T-cell (primary cell): Measurements from ENCODE around the gene ARHGEF16. TPM values are rescaled to one million over a fixed set of nuclear protein-coding genes. Genes with fewer than 3 reads are reported as not detected.

Source experiments
- ATAC-seq, 4 experiments: fragments of 200-7000 bp in 3 of 4; fragments of 150-1000 bp in 1 of 4; cut with Tn5 transposase; replicated peaks in 1 of 4; 1 replicate in 3 of 4; 2 replicates in 1 of 4; pipeline ENCODE4 v1.10.0; 2021; ENCODE audit warnings: moderate library complexity in 3 of 4, mild to moderate bottlenecking in 2 of 4, moderate number of reproducible peaks in 1 of 4
- CTCF ChIA-PET, 2 donors: fragments of 300-600 bp; sonication (Branson Sonifier 250); formaldehyde crosslinking; loops; one replicate each; lab custom pipeline; 2022; ENCODE audit warnings: antibody characterized with exemption in 2 of 2; lab: Charles Lee
- POLR2A ChIA-PET, 2 donors: fragments of 300-600 bp; sonication (Branson Sonifier 250); formaldehyde crosslinking; loops; one replicate each; lab custom pipeline; 2022; ENCODE audit warnings: antibody characterized with exemption in 2 of 2; lab: Charles Lee
- DNase-seq, 35 experiments: peaks; one replicate each; pipeline versions ENCODE4 v3.0.0 to v3.0.0-alpha.2; 2013 to 2023
- H3K27ac ChIP-seq: one replicate; pipeline ENCODE4 v1.5.1; 2013; ENCODE audit warnings: low read length
- H3K27me3 ChIP-seq, 2 experiments: replicated peaks in 1 of 2; 1 replicate in 1 of 2; 2 replicates in 1 of 2; pipeline versions ENCODE4 v1.6.1 to v1.7.0; 2013; ENCODE audit warnings: low read length in 1 of 2, mixed read lengths in 1 of 2; ENCODE audit not compliant: control insufficient read depth in 2 of 2, insufficient read depth in 2 of 2; ENCODE audit errors: extremely low read depth in 1 of 2
- H3K36me3 ChIP-seq, 2 donors: 1 replicate in 1 of 2; 2 replicates in 1 of 2; pipeline versions ENCODE4 v1.6.1 to v1.7.0; 2013; ENCODE audit warnings: low read length in 1 of 2; ENCODE audit not compliant: control insufficient read depth in 2 of 2, insufficient read depth in 1 of 2; ENCODE audit errors: extremely low read depth in 1 of 2
- H3K4me1 ChIP-seq, 2 experiments: 1 replicate in 1 of 2; 2 replicates in 1 of 2; pipeline versions ENCODE4 v1.6.1 to v1.7.0; 2013; ENCODE audit warnings: low read length in 2 of 2, mixed read lengths in 1 of 2; ENCODE audit not compliant: insufficient read depth in 2 of 2, control insufficient read depth in 1 of 2; ENCODE audit errors: extremely low read depth in 1 of 2
- H3K4me3 ChIP-seq, 2 donors: 1 replicate in 1 of 2; 2 replicates in 1 of 2; pipeline versions ENCODE4 v1.5.1 to v1.7.0; 2013; ENCODE audit warnings: mild to moderate bottlenecking in 2 of 2, low read length in 1 of 2, moderate library complexity in 1 of 2; ENCODE audit not compliant: control insufficient read depth in 1 of 2; ENCODE audit errors: extremely low read depth in 1 of 2
- H3K9me3 ChIP-seq: 2 replicates; pipeline ENCODE4 v1.7.0; 2013
- H3K27ac Mint-ChIP-seq, 2 donors: one replicate each; pipeline ENCODE4 v1.8.0; 2020 to 2021; ENCODE audit warnings: mild to moderate bottlenecking in 2 of 2, mixed read lengths in 2 of 2
- H3K27me3 Mint-ChIP-seq, 2 donors: one replicate each; pipeline ENCODE4 v1.8.0; 2021 to 2022; ENCODE audit warnings: mixed read lengths in 2 of 2
- H3K36me3 Mint-ChIP-seq: one replicate; pipeline ENCODE4 v1.8.0; 2021; ENCODE audit warnings: mixed read lengths
- H3K4me1 Mint-ChIP-seq, 3 donors: one replicate each; pipeline ENCODE4 v1.8.0; 2020 to 2022; ENCODE audit warnings: mixed read lengths in 3 of 3, mild to moderate bottlenecking in 1 of 3
- H3K4me3 Mint-ChIP-seq, 3 donors: one replicate each; pipeline ENCODE4 v1.8.0; 2020 to 2022; ENCODE audit warnings: mild to moderate bottlenecking in 3 of 3, mixed read lengths in 3 of 3, moderate library complexity in 3 of 3
- H3K9me3 Mint-ChIP-seq, 3 donors: one replicate each; pipeline ENCODE4 v1.8.0; 2020 to 2022; ENCODE audit warnings: mixed read lengths in 3 of 3
- WGBS: methylation state at CpG from one replicate; pipeline ENCODE4 v1.1.5; 2013; ENCODE audit warnings: missing lambda C conversion rate; ENCODE audit not compliant: insufficient coverage; 5-methylcytosine and 5-hydroxymethylcytosine counted together
- total RNA-seq, 35 experiments: library from RNA in 6 of 35; stranded (reverse) in 6 of 35; fragments of 120-200 nt in 1 of 35; gene quantifications; one replicate each; pipeline versions ENCODE4 v1.2.1 to v1.2.4 and lab custom pipeline; 2013 to 2026

The ARHGEF16 gene
- total RNA-seq, 5 donors from 2014 or later (not counting 1 experiment from before 2014, with no cell fraction given), result 0.22 to 0.44 (median 0.29) TPM; not detected in 1

DNA sequence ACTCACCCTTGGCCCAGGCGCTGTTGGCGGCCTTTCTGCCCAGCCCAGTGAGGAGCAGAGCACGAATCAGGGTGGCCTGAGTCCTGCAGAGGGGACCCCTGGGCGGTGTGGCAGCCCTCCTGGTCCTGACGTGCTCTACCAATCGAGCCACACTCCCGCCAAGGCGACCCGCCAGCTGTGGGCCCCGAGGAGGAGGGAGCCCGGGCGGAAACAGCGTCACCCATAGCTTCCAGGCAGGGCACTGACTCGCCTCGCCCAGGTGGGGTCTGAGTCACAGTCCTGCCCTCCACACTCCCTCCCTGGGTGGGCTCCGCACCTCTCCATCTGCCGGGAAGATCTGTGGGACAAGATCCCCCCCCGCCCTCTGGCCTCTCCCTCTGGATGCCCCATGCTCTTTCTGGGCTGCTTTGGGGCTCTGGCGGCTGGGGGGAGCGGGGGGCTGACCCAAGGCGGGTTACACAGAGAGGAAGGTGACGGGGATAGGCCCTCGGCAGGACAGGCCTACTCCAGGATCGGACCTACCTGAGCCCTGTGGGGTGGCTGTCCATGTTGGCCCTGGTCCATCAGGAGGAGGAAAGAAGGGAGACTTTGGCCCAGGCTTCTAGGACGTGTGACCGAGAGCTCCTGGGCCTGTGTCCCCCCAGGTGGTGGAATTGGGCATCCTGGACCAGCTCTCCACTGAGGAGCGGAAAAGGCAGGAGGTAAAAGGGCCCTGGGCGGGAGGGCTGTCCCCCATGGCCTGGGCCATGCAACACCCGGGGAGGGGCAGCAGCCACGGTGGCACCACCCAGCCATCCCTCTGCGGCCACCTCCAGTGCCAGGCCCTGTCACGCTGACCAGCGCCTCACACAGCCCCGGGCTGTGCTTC, 14.0 kb downstream of the ARHGEF16 start:
- no peaks in the 10 kb centered on the region for H3K9me3 ChIP-seq
- no peak overlapping the region for H3K4me3 ChIP-seq
- Mint-ChIP-seq H3K27me3 (peaks cover 0 to 5% of the 10 kb centered on the region in 2 donors), H3K27ac (no peak overlapping the region), H3K4me1 (peaks cover 0 to 6% (median 3%) of the 10 kb centered on the region in 3 donors), H3K4me3 (no peak overlapping the region), H3K9me3 (no peaks in the 10 kb centered on the region), H3K36me3 (no peaks in the 10 kb centered on the region)
- H3K4me1 ChIP-seq, result no peaks in the 10 kb centered on the region
- 81% methylated on average over 33 of the region's 34 CpGs for WGBS
- no peak for ATAC-seq
- CTCF ChIA-PET, result no interaction called here
- H3K27ac ChIP-seq, result no peak overlapping the region
- peaks cover 0 to 17% of the 10 kb centered on the region in 2 experiments for H3K27me3 ChIP-seq
- POLR2A ChIA-PET, result no interaction called here
- no peaks in the 10 kb centered on the region for H3K36me3 ChIP-seq
- no peak for DNase-seq

- ChIA-PET POLR2A (no interaction called here), CTCF (interaction anchor here in 1 of 2 donors (0.6 kb wide), 2 partner anchors 12 to 255 kb away, joined by 3 to 4 read pairs; no protein-coding TSS in a partner anchor)
- Mint-ChIP-seq H3K9me3 (no peaks in the 10 kb centered on the region), H3K4me1 (peaks cover 0 to 6% (median 3%) of the 10 kb centered on the region in 3 donors), H3K36me3 (no peaks in the 10 kb centered on the region), H3K27ac (no peak overlapping the region), H3K4me3 (no peak overlapping the region), H3K27me3 (peaks cover 3 to 5% of the 10 kb centered on the region in 2 donors)
- Histone ChIP-seq H3K36me3 (no peaks in the 10 kb centered on the region), H3K27ac (no peak overlapping the region), H3K27me3 (peaks cover 0 to 17% of the 10 kb centered on the region in 2 experiments), H3K9me3 (no peaks in the 10 kb centered on the region), H3K4me1 (no peaks in the 10 kb centered on the region), H3K4me3 (no peak overlapping the region)
- no peak for DNase-seq
- 87% methylated on average over 22 of the region's 31 CpGs for WGBS
- no peak for ATAC-seq
Measured at GRCh38 chr1:3469104-3469848, 14.8 kb downstream of the ARHGEF16 start.

- Mint-ChIP-seq H3K9me3 (no peaks in the 10 kb centered on the region), H3K4me1 (peaks cover 0 to 6% (median 3%) of the 10 kb centered on the region in 3 donors), H3K27me3 (peaks cover 3 to 5% of the 10 kb centered on the region in 2 donors), H3K4me3 (no peak overlapping the region), H3K36me3 (no peaks in the 10 kb centered on the region), H3K27ac (no peak overlapping the region)
- POLR2A ChIA-PET, result no interaction called here
- Histone ChIP-seq H3K9me3 (no peaks in the 10 kb centered on the region), H3K4me1 (no peaks in the 10 kb centered on the region), H3K4me3 (no peak overlapping the region), H3K27ac (no peak overlapping the region), H3K27me3 (peaks cover 0 to 17% of the 10 kb centered on the region in 2 experiments), H3K36me3 (no peaks in the 10 kb centered on the region)
- CTCF ChIA-PET, result interaction anchor here in 1 of 2 donors (0.6 kb wide), 2 partner anchors 11 to 254 kb away, joined by 3 to 4 read pairs; no protein-coding TSS in a partner anchor
- ATAC-seq, result no peak
- DNase-seq, result no peak
- WGBS, result 83% methylated on average over 15 of the region's 17 CpGs
Measured at GRCh38 chr1:3469849-3470649, 15.6 kb downstream of the ARHGEF16 start.

GRCh38 chr1:3470650-3471355, 16.3 kb downstream of the ARHGEF16 start:
- Histone ChIP-seq H3K36me3 (no peaks in the 10 kb centered on the region), H3K9me3 (no peaks in the 10 kb centered on the region), H3K27me3 (peaks cover 0 to 17% of the 10 kb centered on the region in 2 experiments), H3K4me3 (no peak overlapping the region), H3K4me1 (no peaks in the 10 kb centered on the region), H3K27ac (no peak overlapping the region)
- ATAC-seq (no peak), DNase-seq (no peak)
- Mint-ChIP-seq H3K36me3 (no peaks in the 10 kb centered on the region), H3K27ac (no peak overlapping the region), H3K9me3 (no peaks in the 10 kb centered on the region), H3K4me1 (peaks cover 0 to 4% (median 1%) of the 10 kb centered on the region in 3 donors), H3K4me3 (no peak overlapping the region), H3K27me3 (peaks cover 3 to 5% of the 10 kb centered on the region in 2 donors)
- ChIA-PET POLR2A (no interaction called here), CTCF (no interaction called here)
- 84% methylated on average over 21 of the region's 22 CpGs for WGBS

GRCh38 chr1:3471356-3472087, 17.1 kb downstream of the ARHGEF16 start:
- Histone ChIP-seq H3K27ac (no peak overlapping the region), H3K4me3 (no peak overlapping the region), H3K36me3 (no peaks in the 10 kb centered on the region), H3K4me1 (no peaks in the 10 kb centered on the region), H3K27me3 (peaks cover 0 to 24% of the 10 kb centered on the region in 2 experiments), H3K9me3 (no peaks in the 10 kb centered on the region)
- POLR2A ChIA-PET, result no interaction called here
- H3K4me3 Mint-ChIP-seq, result no peak overlapping the region
- H3K27ac Mint-ChIP-seq, result no peak overlapping the region
- peaks cover 3 to 5% of the 10 kb centered on the region in 2 donors for H3K27me3 Mint-ChIP-seq
- H3K36me3 Mint-ChIP-seq, result no peaks in the 10 kb centered on the region
- 79% methylated on average over 23 of the region's 25 CpGs for WGBS
- no peaks in the 10 kb centered on the region for H3K4me1 Mint-ChIP-seq
- ATAC-seq, result no peak
- DNase-seq, result no peak
- CTCF ChIA-PET, result interaction anchor here in 1 of 2 donors (0.6 kb wide), 1 partner anchor 332 kb away, joined by 3 read pairs; no protein-coding TSS in a partner anchor
- no peaks in the 10 kb centered on the region for H3K9me3 Mint-ChIP-seq
